ENCODE results near the gene HIBCH.
A peak's percentile ranks its signal among the peaks of the same experiment; 100 is the strongest.
"Not testable (repeated sequence)": the region's sequence is repeated elsewhere in the genome, so short reads cannot be mapped to it uniquely, and the experiment has no call there.

The HIBCH gene

GRCh38 chr2:190308031-190308430 lies 11.6 kb downstream of the HIBCH start:
- DNase-seq (ENCODE audit: low spot score) = no peak

DNA sequence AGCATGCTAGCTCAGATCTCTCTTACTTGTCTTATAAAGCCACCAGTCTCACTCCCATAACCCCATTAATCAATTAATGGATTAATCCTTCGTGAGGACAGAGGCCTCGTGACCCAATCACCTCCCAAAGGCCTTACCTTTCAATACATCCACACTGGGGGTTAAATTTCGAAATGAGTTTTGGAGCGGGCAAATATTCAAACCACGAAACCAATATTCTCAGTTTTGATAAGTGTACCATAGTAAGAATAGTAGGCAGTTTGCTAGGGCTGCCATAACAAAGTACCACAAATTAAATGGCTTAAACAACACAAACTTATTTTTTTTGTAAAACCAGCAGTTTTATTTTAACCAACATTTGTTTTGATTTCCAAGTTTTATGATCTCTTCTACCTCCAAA lies 15.2 kb downstream of the HIBCH start:
- DNase-seq (ENCODE audit: low spot score) = no peak

DNA sequence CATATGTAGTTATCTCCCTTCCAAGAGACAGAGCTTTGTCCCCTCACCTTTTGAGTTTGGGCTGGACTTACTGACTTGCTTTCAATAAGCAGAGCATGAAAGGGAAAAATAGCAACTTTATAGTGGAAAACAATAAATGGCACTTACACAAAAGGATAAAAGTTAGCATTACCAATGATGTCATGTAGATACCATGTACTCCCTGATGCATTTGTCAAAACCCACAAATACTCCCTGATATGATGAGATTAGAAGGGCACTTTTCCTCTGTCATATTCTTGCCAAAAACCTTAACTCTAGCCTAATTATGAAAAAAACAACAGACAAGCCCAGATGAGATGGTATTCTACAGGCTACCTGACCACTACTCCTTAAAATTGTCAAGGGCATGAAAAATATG lies 16.0 kb downstream of the HIBCH start:
- no peak for DNase-seq (ENCODE audit: low spot score)

DNA sequence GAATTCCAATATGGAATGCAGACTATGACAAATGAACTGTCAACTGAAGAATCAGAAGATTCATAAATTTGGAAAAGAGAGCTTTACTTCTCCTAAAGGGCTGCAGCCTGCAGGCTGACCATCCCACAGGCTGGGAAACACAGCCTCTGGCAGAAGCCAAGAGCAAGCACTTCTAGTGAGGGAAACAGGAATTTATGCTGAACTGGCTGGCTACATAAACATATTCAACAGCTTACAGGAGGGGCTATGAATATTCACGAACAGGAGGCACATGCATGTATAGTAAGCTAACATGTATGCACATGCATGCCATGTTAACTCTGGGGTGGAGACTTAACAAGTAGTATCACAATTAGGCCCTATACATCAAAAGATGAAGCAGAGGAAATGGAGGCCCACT lies 17.6 kb downstream of the HIBCH start:
- no peak for DNase-seq (ENCODE audit: low spot score)

DNA sequence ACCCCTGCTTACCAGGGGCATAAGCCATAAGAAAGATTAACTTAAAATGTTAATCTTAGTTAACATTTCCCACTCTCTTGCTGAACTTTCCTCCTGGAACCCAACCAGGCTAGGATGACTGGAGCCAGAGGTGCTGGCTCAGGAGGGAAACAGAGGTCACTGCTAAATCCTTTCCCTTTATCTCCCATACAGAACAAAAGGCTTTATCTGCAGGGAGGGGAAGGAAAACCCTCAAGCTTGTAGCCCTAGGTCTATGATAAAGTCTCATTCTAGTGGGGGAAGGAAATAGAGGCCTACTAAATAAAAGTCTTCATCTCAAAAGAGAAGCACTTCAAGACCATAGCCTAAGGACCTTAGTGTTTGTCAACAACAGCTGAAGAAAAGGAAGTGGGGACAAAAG lies 18.6 kb downstream of the HIBCH start:
- no peak for DNase-seq (ENCODE audit: low spot score)

DNA sequence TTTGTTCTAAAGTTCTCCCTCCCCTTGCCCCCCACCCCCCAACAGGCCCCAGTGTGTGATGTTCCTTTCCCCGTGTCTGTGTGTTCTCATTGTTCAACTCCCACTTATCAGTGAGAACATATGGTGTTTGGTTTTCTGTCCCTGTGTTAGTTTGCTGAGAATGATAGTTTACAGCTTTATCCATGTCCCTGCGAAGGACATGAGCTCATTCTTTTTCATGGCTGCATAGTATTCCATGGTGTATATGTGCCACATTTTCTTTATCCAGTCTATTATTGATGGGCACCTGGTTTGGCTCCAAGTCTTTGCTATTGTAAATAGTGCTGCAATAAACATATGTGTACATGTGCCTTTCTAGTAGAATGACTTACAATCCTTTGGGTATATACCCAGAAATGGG lies 21.7 kb downstream of the HIBCH start:
- DNase-seq (ENCODE audit: low spot score) = not testable (repeated sequence)

DNA sequence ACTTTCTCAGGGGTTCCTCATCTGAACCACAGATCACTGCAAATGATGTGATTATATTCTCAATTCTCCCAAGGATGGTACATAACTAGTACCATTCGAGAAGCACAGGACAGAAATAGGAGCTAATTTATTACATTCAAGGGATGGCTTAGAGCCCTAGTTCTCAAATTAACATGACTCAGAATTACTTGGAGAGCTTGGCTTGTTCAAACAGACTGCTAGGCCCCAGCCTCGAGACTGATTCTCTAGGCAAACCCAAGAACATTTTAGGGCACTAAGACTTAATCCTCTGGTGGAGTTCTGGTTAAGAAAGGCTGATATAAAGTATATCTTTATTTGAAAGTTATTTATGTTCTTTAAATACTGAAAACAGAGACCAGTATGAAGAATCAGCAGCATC lies 35.8 kb downstream of the HIBCH start:
- DNase-seq (ENCODE audit: low spot score) = no peak

DNA sequence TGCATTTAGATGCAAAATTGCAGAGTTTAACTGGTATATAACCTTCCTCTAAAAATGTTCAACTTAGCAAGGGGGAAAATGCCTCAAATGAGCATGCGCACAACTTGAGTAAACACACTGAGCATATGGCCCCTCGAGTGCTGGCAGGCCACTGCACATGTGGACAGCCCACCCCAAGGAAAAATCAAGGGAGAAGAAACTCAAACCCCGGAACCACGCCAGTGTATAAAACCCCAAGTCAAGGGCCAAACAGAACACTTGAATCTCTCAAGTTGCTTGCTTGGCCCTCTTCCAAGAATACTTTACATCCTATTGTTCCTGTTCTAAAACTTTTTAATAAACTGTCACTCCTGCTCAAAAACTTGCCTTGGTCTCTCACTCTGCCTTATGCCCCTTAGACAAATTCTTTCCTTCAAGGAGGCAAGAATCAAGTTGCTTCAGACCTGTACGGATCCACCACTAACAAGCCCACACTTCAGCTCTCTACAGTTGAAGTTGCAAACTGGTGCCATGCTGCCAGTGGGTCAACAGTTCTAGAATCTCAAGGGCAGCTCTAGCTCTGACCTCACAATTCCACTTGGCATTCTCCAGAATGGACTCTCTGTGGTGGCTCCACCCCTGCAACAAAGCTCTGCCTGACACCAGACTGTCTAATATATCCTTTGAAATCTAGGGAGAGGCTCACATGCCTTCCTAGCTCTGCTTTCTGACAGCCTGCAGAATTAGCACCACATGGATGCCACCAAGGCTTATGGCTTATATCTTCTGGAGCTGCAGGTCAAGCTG lies 38.9 kb downstream of the HIBCH start:
- no peak for DNase-seq (ENCODE audit: low spot score)

- DNase-seq (ENCODE audit: low spot score) = peak; percentile 25
These were observed 40.1 kb downstream of the HIBCH start for GRCh38 chr2:190279256-190280134.

GRCh38 chr2:190277234-190278112 lies 42.2 kb downstream of the HIBCH start:
- DNase-seq (ENCODE audit: low spot score) = peak; percentile 43

GRCh38 chr2:190272457-190272842 lies 47.2 kb downstream of the HIBCH start:
- DNase-seq (ENCODE audit: low spot score) = no peak

DNA sequence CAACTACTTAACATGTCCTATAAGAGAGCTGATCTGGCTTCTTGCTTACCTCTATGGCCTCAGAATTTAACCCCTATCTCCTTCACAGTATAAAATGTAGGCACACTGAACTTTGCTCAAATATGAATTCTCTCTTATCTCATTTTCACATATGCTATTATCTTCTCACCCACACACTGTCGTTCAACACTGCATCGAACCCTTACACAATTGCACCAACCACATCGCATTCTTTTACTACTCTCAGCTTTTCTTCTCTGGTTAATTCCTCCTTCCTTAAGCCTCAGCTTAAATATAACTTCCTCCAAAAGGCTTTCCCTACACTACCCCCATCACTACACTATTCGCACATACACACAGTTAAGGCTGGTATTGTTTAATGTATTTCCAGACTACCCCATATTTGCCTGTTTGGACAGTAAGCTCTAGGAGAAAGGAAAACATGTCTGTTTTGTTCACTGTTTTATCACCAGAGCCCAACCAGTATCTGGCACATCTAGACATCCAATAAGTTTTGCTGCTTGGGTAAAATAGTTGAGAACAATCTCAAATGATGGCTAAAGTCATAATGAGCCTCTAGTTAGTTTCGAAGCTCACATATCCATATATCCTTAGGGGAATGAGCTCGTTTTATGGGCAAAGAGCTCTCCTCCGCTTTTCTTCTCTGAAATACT lies 47.7 kb downstream of the HIBCH start:
- DNase-seq (ENCODE audit: low spot score) = no peak

DNA sequence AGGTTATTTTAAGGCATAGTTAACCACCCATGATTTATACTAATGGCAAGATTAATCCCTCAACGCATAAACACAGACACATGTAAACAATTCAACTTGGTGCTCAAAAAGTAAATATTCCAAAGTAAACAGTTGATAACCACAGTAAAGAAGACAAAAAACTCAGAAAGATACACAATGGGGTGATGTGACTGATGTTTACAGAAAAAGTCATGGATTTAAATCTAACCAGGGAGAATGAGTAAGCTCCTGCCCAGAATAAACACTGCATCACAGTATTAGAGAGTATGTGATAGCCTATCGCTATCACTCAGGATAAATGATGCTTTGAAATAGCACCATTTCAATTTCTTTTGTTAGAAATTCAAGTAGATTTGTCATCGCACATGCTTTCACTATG lies 49.3 kb downstream of the HIBCH start:
- DNase-seq (ENCODE audit: low spot score) = peak; percentile 2

GRCh38 chr2:190269699-190270098 lies 49.9 kb downstream of the HIBCH start:
- DNase-seq (ENCODE audit: low spot score) = not testable (repeated sequence)

- DNase-seq (ENCODE audit: low spot score) = peak; percentile 81
These were observed 52.3 kb downstream of the HIBCH start for GRCh38 chr2:190267302-190267701.

- DNase-seq (ENCODE audit: low spot score) = no peak
These were observed 53.3 kb downstream of the HIBCH start for GRCh38 chr2:190266314-190266713.

DNA sequence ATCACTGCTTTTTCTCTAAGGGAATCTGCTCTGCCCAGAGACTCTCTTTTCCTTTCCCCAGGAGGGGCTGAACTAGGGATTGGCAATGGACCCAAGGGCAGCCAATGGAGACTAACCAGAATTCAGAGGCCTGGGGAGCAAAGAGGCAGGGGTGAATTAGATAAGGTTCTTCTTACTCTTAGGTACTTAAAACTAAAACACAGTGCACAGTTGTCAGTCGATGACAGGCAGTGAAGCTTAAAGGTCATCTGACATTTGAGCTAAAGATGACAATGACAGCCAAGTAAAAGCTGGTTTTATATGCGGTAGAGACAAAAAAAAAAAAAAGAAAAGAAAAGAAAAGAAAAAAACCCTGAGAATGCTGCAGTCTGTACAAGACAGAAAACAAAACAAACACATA lies 57.8 kb downstream of the HIBCH start:
- no peak for DNase-seq (ENCODE audit: low spot score)

DNA sequence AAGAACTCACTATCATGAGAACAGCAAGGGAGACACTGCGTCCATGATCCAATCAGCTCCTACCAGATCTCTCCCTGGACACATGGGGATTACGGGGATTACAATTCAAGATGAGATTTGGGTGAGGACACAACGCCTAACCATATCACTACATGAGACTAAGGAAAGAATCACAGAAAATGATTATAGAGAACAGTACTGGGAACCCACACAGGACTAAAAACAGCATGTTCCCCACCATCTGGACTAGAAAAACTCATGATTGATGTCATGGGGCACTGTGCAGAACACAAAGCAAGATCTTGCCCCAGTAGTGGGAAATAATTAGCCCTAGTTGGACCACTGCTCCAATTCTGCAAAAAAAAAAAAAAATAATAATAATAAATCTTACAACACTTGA lies 63.5 kb downstream of the HIBCH start:
- no peak for DNase-seq (ENCODE audit: low spot score)

- DNase-seq (ENCODE audit: low spot score) = peak; percentile 44
These were observed 64.0 kb downstream of the HIBCH start for GRCh38 chr2:190255676-190256075.

- no peak for DNase-seq (ENCODE audit: low spot score)
These were observed 65.4 kb downstream of the HIBCH start for GRCh38 chr2:190254063-190254850.

GRCh38 chr2:190250421-190250820 lies 69.2 kb downstream of the HIBCH start:
- no peak for DNase-seq (ENCODE audit: low spot score)
